GM10847 (cell line): Measurements from ENCODE around the gene DGUOK.

Source experiments
- POLR2A ChIP-seq: IDR thresholded peaks from 2 replicates; pipeline ENCODE4 v1.6.1; 2011; ENCODE audit not compliant: insufficient read length; ENCODE audit errors: extremely low read depth

Gene DGUOK

GRCh38 chr2:73896362-73897239 lies 30.1 kb upstream of the DGUOK start:
- TF ChIP-seq POLR2A, result no peak

- TF ChIP-seq POLR2A, result no peak
Observed at GRCh38 chr2:73897240-73897583, 29.5 kb upstream of the DGUOK start.

GRCh38 chr2:73897934-73898333 lies 28.7 kb upstream of the DGUOK start:
- TF ChIP-seq POLR2A, result no peak

- TF ChIP-seq POLR2A, result no peak
Observed at GRCh38 chr2:73899801-73900336, 26.8 kb upstream of the DGUOK start.

- no peak for TF ChIP-seq POLR2A
Observed at GRCh38 chr2:73901143-73901542, 25.5 kb upstream of the DGUOK start.

GRCh38 chr2:73902284-73902683 lies 24.4 kb upstream of the DGUOK start:
- TF ChIP-seq POLR2A, result no peak

- TF ChIP-seq POLR2A, result no peak
Observed at GRCh38 chr2:73903313-73903712, 23.4 kb upstream of the DGUOK start.

GRCh38 chr2:73904952-73905351 lies 21.7 kb upstream of the DGUOK start:
- TF ChIP-seq POLR2A, result no peak

GRCh38 chr2:73906847-73907505 lies 19.7 kb upstream of the DGUOK start:
- TF ChIP-seq POLR2A, result no peak

- no peak for TF ChIP-seq POLR2A
Observed at GRCh38 chr2:73907840-73908452, 18.7 kb upstream of the DGUOK start.

GRCh38 chr2:73908689-73909652 lies 17.7 kb upstream of the DGUOK start:
- TF ChIP-seq POLR2A, result no peak

GRCh38 chr2:73910873-73911547 lies 15.7 kb upstream of the DGUOK start:
- no peak for TF ChIP-seq POLR2A

GRCh38 chr2:73911548-73912208 lies 15.0 kb upstream of the DGUOK start:
- TF ChIP-seq POLR2A, result no peak
